DMS53 treated with DMSO at 0.1 percent for 48 hours (cell line): ENCODE measurements around the gene ZNF581.
A peak's percentile ranks its signal among the peaks of the same experiment; 100 is the strongest.

Experiments used
- DNase-seq: peaks from one replicate; lab custom pipeline; 2025; ENCODE audit not compliant: unreplicated experiment; lab: John Stamatoyannopoulos, UW

ZNF581 gene

DNA sequence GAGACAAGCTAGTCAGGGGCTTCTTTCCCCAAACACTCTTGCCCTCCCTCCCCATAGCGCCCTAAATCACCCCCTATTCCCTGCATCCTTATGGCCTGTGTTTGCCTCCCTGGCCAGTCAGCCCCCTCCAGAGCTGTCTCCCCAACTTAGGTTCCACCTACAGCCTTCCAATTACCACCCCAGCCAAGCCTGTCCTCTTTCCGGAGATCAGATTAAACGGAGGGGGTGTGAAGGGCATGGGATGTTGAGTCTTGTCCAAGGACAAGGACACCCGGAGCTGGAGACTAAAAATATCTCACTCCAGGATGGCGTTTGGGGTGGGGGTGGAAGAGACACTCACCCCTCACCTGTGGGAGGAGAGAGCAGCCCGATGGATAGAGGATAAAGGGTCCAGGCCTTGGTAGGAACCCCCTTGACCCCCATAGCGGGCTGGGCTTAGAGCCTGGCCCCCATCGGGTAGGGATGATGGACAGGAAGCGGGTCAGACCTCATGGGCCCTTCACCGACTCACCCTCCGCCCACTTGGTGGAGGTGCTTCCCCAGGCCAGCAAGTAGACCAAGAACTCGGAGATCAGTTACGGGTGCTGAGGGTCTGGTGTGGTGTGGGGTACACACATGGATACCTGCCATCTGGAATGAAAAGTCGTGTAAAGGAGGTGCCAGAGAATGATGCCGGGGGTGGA is 32.0 kb upstream of the ZNF581 start:
- no peak for DNase-seq

DNA sequence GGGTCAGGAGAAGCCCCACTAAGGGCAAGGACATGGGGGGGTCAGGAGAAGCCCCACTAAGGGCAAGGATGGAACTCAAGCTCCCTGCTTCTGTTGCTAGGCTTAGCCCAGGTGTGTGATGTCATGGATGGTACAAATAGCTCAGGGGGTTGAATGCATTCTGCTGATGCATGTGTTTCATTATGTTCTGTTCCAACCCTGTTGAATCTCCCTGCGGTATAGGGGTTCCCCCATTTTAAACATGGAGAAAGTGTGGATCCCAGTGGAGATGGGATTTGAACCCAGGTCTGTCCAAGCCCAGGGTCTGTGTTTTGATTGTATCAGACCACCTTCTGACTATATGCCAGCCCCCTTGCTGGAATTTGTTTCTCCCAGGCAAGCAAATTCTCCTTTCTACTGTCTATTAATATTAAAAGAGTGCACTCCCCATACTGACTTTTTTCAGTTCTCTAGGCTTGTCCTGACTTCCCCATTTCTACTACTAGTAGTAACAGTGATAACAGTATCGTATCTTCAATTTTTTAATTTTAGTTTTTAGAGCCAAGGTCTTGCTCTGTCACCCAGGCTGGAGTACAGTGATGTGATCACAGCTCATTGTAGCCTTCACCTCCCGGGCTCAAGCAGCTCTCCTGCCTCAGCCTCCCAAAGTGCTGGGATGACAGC is 31.3 kb upstream of the ZNF581 start:
- DNase-seq, result no peak

- no peak for DNase-seq
These were observed 30.1 kb upstream of the ZNF581 start for GRCh38 chr19:55613396-55613795.

DNA sequence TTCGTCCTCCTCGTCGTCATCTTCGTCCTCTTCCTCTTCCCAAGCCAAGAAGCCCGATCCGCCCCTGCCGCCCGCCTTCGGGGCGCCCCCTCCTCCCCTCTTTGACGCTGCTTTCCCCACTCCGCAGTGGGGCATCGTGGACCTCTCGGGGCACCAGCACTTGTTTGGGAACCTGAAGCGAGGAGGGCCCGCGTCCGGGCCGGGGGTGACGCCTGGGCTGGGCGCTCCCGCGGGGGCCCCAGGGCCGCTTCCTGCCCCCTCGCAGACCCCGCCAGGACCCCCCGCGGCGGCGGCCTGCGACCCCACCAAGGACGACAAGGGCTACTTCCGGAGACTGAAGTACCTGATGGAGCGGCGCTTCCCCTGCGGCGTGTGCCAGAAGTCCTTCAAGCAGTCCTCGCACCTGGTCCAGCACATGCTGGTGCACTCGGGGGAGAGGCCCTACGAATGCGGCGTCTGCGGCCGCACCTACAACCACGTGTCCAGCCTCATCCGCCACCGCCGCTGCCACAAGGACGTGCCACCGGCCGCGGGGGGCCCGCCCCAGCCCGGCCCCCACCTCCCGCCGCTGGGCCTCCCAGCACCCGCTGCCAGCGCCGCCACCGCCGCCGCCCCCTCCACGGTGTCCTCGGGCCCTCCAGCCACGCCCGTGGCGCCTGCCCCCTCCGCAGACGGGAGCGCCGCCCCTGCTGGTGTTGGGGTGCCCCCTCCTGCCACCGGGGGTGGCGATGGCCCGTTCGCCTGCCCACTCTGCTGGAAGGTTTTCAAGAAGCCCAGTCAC is 29.3 kb upstream of the ZNF581 start:
- no peak for DNase-seq

DNA sequence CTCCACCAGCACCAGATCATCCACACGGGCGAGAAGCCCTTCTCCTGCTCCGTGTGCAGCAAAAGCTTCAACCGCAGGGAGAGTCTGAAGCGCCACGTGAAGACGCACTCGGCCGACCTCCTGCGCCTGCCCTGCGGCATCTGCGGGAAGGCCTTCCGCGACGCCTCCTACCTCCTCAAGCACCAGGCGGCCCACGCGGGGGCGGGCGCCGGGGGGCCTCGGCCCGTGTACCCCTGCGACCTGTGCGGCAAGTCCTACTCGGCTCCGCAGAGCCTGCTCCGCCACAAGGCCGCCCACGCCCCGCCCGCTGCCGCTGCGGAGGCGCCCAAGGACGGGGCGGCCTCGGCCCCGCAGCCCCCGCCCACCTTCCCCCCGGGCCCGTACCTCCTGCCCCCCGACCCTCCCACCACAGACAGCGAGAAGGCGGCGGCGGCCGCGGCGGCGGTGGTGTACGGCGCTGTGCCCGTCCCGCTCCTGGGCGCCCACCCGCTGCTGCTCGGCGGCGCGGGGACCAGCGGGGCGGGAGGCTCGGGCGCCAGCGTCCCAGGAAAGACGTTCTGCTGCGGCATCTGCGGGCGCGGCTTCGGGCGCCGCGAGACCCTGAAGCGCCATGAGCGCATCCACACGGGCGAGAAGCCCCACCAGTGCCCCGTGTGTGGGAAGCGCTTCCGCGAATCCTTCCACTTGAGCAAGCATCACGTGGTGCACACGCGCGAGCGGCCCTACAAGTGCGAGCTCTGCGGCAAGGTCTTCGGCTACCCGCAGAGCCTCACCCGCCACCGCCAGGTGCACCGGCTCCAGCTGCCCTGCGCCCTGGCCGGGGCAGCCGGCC is 28.5 kb upstream of the ZNF581 start:
- DNase-seq, result no peak

DNA sequence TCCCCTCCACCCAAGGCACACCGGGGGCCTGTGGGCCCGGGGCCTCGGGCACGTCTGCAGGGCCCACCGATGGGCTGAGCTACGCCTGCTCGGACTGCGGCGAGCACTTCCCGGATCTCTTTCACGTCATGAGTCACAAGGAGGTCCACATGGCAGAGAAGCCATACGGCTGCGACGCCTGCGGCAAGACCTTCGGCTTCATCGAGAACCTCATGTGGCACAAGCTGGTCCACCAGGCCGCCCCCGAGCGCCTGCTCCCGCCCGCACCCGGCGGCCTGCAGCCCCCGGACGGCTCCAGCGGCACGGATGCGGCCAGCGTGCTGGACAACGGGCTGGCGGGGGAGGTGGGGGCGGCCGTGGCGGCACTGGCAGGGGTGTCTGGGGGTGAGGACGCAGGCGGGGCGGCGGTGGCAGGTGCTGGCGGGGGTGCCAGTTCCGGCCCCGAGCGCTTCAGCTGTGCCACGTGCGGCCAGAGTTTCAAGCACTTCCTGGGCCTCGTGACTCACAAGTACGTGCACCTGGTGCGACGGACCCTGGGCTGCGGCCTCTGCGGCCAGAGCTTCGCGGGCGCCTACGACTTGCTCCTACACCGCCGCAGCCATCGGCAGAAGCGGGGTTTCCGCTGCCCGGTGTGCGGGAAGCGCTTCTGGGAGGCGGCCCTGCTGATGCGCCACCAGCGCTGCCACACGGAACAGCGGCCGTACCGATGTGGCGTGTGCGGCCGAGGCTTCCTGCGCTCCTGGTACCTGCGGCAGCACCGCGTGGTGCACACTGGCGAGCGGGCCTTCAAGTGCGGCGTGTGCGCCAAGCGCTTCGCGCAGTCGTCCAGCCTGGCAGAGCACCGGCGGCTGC is 27.7 kb upstream of the ZNF581 start:
- DNase-seq, result no peak

DNA sequence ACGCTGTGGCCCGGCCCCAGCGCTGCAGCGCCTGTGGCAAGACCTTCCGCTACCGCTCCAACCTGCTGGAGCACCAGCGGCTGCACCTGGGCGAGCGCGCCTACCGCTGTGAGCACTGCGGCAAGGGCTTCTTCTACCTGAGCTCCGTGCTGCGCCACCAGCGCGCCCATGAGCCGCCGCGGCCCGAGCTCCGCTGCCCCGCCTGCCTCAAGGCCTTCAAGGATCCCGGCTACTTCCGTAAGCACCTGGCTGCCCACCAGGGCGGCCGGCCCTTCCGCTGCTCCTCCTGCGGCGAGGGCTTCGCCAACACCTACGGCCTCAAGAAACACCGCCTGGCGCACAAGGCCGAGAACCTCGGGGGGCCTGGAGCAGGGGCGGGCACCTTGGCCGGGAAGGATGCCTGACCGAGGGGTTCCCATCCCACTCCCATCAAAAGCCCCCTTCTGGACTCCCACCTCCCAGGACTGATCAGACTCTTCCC is 27.0 kb upstream of the ZNF581 start:
- DNase-seq, result no peak

- no peak for DNase-seq
These were observed 26.0 kb upstream of the ZNF581 start for GRCh38 chr19:55617426-55617825.

GRCh38 chr19:55618426-55618825 is 25.0 kb upstream of the ZNF581 start:
- no peak for DNase-seq

DNA sequence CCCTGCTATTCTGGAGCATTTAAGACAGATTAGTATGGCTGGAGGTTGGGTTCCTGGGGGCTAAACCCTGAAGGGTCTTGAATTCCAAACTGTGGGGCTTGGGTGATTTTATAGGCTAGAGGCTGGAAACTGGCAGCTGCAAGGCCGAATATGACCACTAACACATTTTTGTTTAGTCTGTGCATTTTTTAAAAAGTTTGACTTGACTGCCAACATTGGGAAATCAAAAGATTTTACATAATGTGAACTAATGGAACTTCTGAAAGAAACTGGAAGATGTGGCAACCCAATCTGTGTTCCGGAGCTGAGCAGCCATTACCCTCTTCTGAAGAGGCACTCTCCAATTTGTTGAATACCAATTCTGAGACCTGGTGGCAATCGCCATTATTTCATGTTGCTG is 24.2 kb upstream of the ZNF581 start:
- no peak for DNase-seq

- no peak for DNase-seq
These were observed 22.8 kb upstream of the ZNF581 start for GRCh38 chr19:55620410-55621204.

DNA sequence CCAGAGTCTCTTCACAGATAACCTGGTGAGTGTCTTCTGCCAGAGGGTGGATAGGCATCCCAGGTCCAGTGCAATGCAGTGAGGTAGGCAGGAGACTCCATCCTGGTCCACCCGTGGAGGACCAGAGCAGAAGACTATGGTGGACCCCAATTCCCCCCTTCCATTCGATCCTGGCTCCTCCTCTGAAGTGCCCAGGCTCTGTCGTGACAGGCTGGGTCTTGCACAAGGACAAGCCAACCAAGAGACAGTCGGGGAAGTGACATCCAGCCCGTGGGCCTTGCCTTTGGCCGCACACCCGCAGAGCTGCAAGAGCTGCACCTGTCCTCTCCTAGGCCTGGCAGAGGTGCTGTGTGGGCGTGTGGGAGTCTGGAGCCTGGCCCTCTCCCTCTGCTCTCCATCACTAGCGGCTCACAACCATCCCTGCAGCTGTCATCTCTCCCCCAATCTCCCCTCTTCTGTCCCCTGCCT is 22.2 kb upstream of the ZNF581 start:
- no peak for DNase-seq

DNA sequence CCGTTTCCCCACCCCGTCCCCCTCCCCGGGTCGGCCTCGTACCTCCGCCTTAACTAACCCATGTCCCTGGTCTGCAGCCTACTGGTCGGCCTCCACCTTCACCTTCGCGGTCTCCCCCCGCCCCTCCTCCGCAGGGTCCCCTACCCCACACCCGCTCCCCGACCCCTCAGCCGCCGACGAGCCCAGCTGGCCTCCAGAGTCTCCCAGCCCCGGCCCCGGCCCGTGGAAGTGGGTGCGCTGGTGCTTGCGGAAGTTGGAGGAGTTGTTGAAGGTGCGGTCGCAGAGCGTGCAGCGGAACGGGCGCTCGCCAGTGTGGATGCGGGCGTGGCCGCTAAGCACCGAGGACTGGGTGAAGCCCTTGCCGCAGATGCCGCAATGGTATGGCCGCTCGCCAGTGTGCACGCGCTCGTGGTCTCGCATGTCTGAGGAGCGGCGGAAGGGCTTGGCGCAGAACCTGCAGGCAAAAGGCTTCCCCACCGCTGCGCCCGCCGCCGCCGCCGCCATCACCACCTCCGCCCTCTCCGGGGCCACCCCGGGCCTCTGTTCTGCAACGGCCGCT is 21.7 kb upstream of the ZNF581 start:
- no peak for DNase-seq

- DNase-seq, result no peak
These were observed 21.0 kb upstream of the ZNF581 start for GRCh38 chr19:55622242-55622969.

- no peak for DNase-seq
These were observed 20.3 kb upstream of the ZNF581 start for GRCh38 chr19:55623130-55623529.

- no peak for DNase-seq
These were observed 19.9 kb upstream of the ZNF581 start for GRCh38 chr19:55623561-55623960.

- peak; percentile 78 for DNase-seq
These were observed 19.1 kb upstream of the ZNF581 start, which contains the start of gene ZNF784 for GRCh38 chr19:55624109-55625003. Gene ZNF784, minus strand, starts transcription at chr19:55624566. Its CDS starts 5 bp downstream, at chr19:55624561.
